Activated naive CD4-positive, alpha-beta T cell treated with anti-CD3 and anti-CD28 coated beads, Interleukin-2, amount 10 ng/mL, durations not matched to agents 7 days and 5 days (primary cell): ENCODE data around the gene PEF1.

Experiments
- CTCF ChIA-PET: fragments of 350-600 bp; sonication (Branson Sonifier 250); formaldehyde crosslinking; loops from one replicate; lab custom pipeline; 2021; ENCODE audit warnings: antibody characterized with exemption; lab: Charles Lee
- DNase-seq: peaks from one replicate; pipeline ENCODE4 v3.0.0-alpha.2; 2020
- H3K27ac Mint-ChIP-seq: one replicate; pipeline ENCODE4 v1.8.0; 2021; ENCODE audit warnings: mild to moderate bottlenecking, moderate library complexity, mixed read lengths
- H3K27me3 Mint-ChIP-seq: one replicate; pipeline ENCODE4 v1.8.0; 2021; ENCODE audit warnings: mild to moderate bottlenecking, mixed read lengths
- H3K36me3 Mint-ChIP-seq: one replicate; pipeline ENCODE4 v1.8.0; 2021; ENCODE audit warnings: mixed read lengths
- H3K4me1 Mint-ChIP-seq: one replicate; pipeline ENCODE4 v1.8.0; 2021; ENCODE audit warnings: mixed read lengths
- H3K4me3 Mint-ChIP-seq: one replicate; pipeline ENCODE4 v1.8.0; 2021; ENCODE audit warnings: mild to moderate bottlenecking, moderate library complexity, mixed read lengths
- H3K9me3 Mint-ChIP-seq: one replicate; pipeline ENCODE4 v1.8.0; 2021; ENCODE audit warnings: mixed read lengths

Gene PEF1

GRCh38 chr1:31644560-31645273 lies at the start of gene PEF1:
Gene PEF1, minus strand, starts transcription at chr1:31644876. Its CDS starts 12 bp downstream, at chr1:31644864.
- peak within 1 kb of the TSS; percentile 100 for H3K27ac Mint-ChIP-seq
- peaks cover 39% of the 10 kb centered on the region for H3K4me1 Mint-ChIP-seq
- peak within 1 kb of the TSS; percentile 99 for H3K4me3 Mint-ChIP-seq
- DNase-seq = peak; percentile 100
- no peaks in the 10 kb centered on the region for H3K36me3 Mint-ChIP-seq
- H3K9me3 Mint-ChIP-seq = peaks cover 3% of the 10 kb centered on the region
- CTCF ChIA-PET = interaction anchor here (0.6 to 0.8 kb wide), 2 partner anchors 13 to 263 kb away, joined by 3 read pairs; no protein-coding TSS in a partner anchor
- H3K27me3 Mint-ChIP-seq = peaks cover 10% of the 10 kb centered on the region

GRCh38 chr1:31693231-31693630 lies 48.6 kb upstream of the PEF1 start:
- CTCF ChIA-PET = interaction anchor here (1.5 kb wide), 1 partner anchor 52 kb away, joined by 4 read pairs; no protein-coding TSS in a partner anchor
- Mint-ChIP-seq H3K4me3 (no peak overlapping the region), H3K27me3 (peaks cover 12% of the 10 kb centered on the region), H3K4me1 (no peaks in the 10 kb centered on the region), H3K36me3 (no peaks in the 10 kb centered on the region), H3K27ac (no peak overlapping the region), H3K9me3 (no peaks in the 10 kb centered on the region)
- DNase-seq = no peak

- no peak overlapping the region for H3K4me3 Mint-ChIP-seq
- no peak for DNase-seq
- H3K27ac Mint-ChIP-seq = no peak overlapping the region
- peaks cover 13% of the 10 kb centered on the region for H3K27me3 Mint-ChIP-seq
- CTCF ChIA-PET = no interaction called here
- H3K36me3 Mint-ChIP-seq = no peaks in the 10 kb centered on the region
- H3K4me1 Mint-ChIP-seq = no peaks in the 10 kb centered on the region
- no peaks in the 10 kb centered on the region for H3K9me3 Mint-ChIP-seq
Observed at GRCh38 chr1:31691951-31692350, 47.3 kb upstream of the PEF1 start.

- CTCF ChIA-PET = no interaction called here
- H3K9me3 Mint-ChIP-seq = no peaks in the 10 kb centered on the region
- H3K36me3 Mint-ChIP-seq = no peaks in the 10 kb centered on the region
- no peaks in the 10 kb centered on the region for H3K4me1 Mint-ChIP-seq
- H3K27me3 Mint-ChIP-seq = peaks cover 13% of the 10 kb centered on the region
- no peak overlapping the region for H3K4me3 Mint-ChIP-seq
- no peak overlapping the region for H3K27ac Mint-ChIP-seq
- DNase-seq = no peak
Observed at GRCh38 chr1:31691446-31691845, 46.8 kb upstream of the PEF1 start.

GRCh38 chr1:31690921-31691320 lies 46.2 kb upstream of the PEF1 start:
- H3K4me3 Mint-ChIP-seq = no peak overlapping the region
- DNase-seq = no peak
- H3K27ac Mint-ChIP-seq = no peak overlapping the region
- H3K9me3 Mint-ChIP-seq = no peaks in the 10 kb centered on the region
- H3K27me3 Mint-ChIP-seq = peaks cover 16% of the 10 kb centered on the region
- CTCF ChIA-PET = no interaction called here
- no peaks in the 10 kb centered on the region for H3K36me3 Mint-ChIP-seq
- H3K4me1 Mint-ChIP-seq = no peaks in the 10 kb centered on the region

GRCh38 chr1:31689854-31690253 lies 45.2 kb upstream of the PEF1 start:
- H3K9me3 Mint-ChIP-seq = no peaks in the 10 kb centered on the region
- H3K36me3 Mint-ChIP-seq = no peaks in the 10 kb centered on the region
- peaks cover 21% of the 10 kb centered on the region for H3K27me3 Mint-ChIP-seq
- H3K4me3 Mint-ChIP-seq = no peak overlapping the region
- no peak overlapping the region for H3K27ac Mint-ChIP-seq
- CTCF ChIA-PET = no interaction called here
- no peaks in the 10 kb centered on the region for H3K4me1 Mint-ChIP-seq
- DNase-seq = no peak

- no peak for DNase-seq
- Mint-ChIP-seq H3K4me3 (no peak overlapping the region), H3K4me1 (no peaks in the 10 kb centered on the region), H3K9me3 (no peaks in the 10 kb centered on the region), H3K36me3 (no peaks in the 10 kb centered on the region), H3K27me3 (peaks cover 21% of the 10 kb centered on the region), H3K27ac (no peak overlapping the region)
- CTCF ChIA-PET = no interaction called here
Observed at GRCh38 chr1:31689379-31689778, 44.7 kb upstream of the PEF1 start.

- Mint-ChIP-seq H3K27ac (no peak overlapping the region), H3K36me3 (no peaks in the 10 kb centered on the region), H3K4me1 (no peaks in the 10 kb centered on the region), H3K27me3 (peaks cover 21% of the 10 kb centered on the region), H3K9me3 (no peaks in the 10 kb centered on the region), H3K4me3 (no peak overlapping the region)
- CTCF ChIA-PET = no interaction called here
- DNase-seq = no peak
Observed at GRCh38 chr1:31688233-31688918, 43.7 kb upstream of the PEF1 start.

GRCh38 chr1:31687601-31688000 lies 42.9 kb upstream of the PEF1 start:
- CTCF ChIA-PET = no interaction called here
- DNase-seq = no peak
- peak overlapping the region; percentile 45 for H3K27ac Mint-ChIP-seq
- H3K4me3 Mint-ChIP-seq = no peak overlapping the region
- H3K4me1 Mint-ChIP-seq = no peaks in the 10 kb centered on the region
- H3K36me3 Mint-ChIP-seq = no peaks in the 10 kb centered on the region
- no peaks in the 10 kb centered on the region for H3K9me3 Mint-ChIP-seq
- peaks cover 25% of the 10 kb centered on the region for H3K27me3 Mint-ChIP-seq

- no peak for DNase-seq
- H3K27ac Mint-ChIP-seq = no peak overlapping the region
- H3K4me1 Mint-ChIP-seq = no peaks in the 10 kb centered on the region
- no peak overlapping the region for H3K4me3 Mint-ChIP-seq
- H3K27me3 Mint-ChIP-seq = peaks cover 34% of the 10 kb centered on the region
- CTCF ChIA-PET = no interaction called here
- no peaks in the 10 kb centered on the region for H3K9me3 Mint-ChIP-seq
- H3K36me3 Mint-ChIP-seq = no peaks in the 10 kb centered on the region
Observed at GRCh38 chr1:31685795-31686194, 41.1 kb upstream of the PEF1 start.

GRCh38 chr1:31683997-31684396 lies 39.3 kb upstream of the PEF1 start:
- CTCF ChIA-PET = no interaction called here
- no peak for DNase-seq
- Mint-ChIP-seq H3K4me1 (no peaks in the 10 kb centered on the region), H3K4me3 (no peak overlapping the region), H3K27me3 (peaks cover 40% of the 10 kb centered on the region), H3K9me3 (no peaks in the 10 kb centered on the region), H3K36me3 (no peaks in the 10 kb centered on the region), H3K27ac (no peak overlapping the region)

- Mint-ChIP-seq H3K36me3 (no peaks in the 10 kb centered on the region), H3K27me3 (peaks cover 53% of the 10 kb centered on the region), H3K27ac (no peak overlapping the region), H3K4me3 (no peak overlapping the region), H3K4me1 (no peaks in the 10 kb centered on the region), H3K9me3 (no peaks in the 10 kb centered on the region)
- no peak for DNase-seq
- CTCF ChIA-PET = interaction anchor here (0.6 kb wide), 1 partner anchor 44 kb away, joined by 3 read pairs; no protein-coding TSS in a partner anchor
Observed at GRCh38 chr1:31681415-31681814, 36.7 kb upstream of the PEF1 start.

GRCh38 chr1:31679676-31680230 lies 35.1 kb upstream of the PEF1 start:
- no peaks in the 10 kb centered on the region for H3K36me3 Mint-ChIP-seq
- DNase-seq = no peak
- no peak overlapping the region for H3K4me3 Mint-ChIP-seq
- no peaks in the 10 kb centered on the region for H3K4me1 Mint-ChIP-seq
- no peak overlapping the region for H3K27ac Mint-ChIP-seq
- peaks cover 57% of the 10 kb centered on the region for H3K27me3 Mint-ChIP-seq
- no peaks in the 10 kb centered on the region for H3K9me3 Mint-ChIP-seq
- CTCF ChIA-PET = no interaction called here

- Mint-ChIP-seq H3K27me3 (peaks cover 58% of the 10 kb centered on the region), H3K4me3 (no peak overlapping the region), H3K4me1 (no peaks in the 10 kb centered on the region), H3K27ac (no peak overlapping the region), H3K9me3 (no peaks in the 10 kb centered on the region), H3K36me3 (no peaks in the 10 kb centered on the region)
- no peak for DNase-seq
- CTCF ChIA-PET = interaction anchor here (0.6 kb wide), 1 partner anchor 62 kb away, joined by 3 read pairs; the partner anchor contains the start of gene HCRTR1
Observed at GRCh38 chr1:31679091-31679490, 34.4 kb upstream of the PEF1 start.
